Osteocyte (in vitro differentiated cells): ENCODE results near the gene TMEM161B. TPM values are rescaled to one million over a fixed set of nuclear protein-coding genes. Genes with fewer than 3 reads are reported as not detected.

Source experiments
- DNase-seq: peaks from one replicate; pipeline ENCODE4 v3.0.0; 2021; ENCODE audit warnings: mixed read lengths; ENCODE audit not compliant: unreplicated experiment; ENCODE audit errors: extremely low spot score
- H3K27ac Mint-ChIP-seq: one replicate; pipeline ENCODE4 v1.8.0; 2021; ENCODE audit warnings: mild to moderate bottlenecking, mixed read lengths; ENCODE audit not compliant: unreplicated experiment
- H3K27me3 Mint-ChIP-seq: one replicate; pipeline ENCODE4 v1.8.0; 2021; ENCODE audit warnings: mixed read lengths; ENCODE audit not compliant: unreplicated experiment
- H3K36me3 Mint-ChIP-seq: one replicate; pipeline ENCODE4 v1.8.0; 2021; ENCODE audit warnings: mixed read lengths; ENCODE audit not compliant: unreplicated experiment
- H3K4me1 Mint-ChIP-seq: one replicate; pipeline ENCODE4 v1.8.0; 2021; ENCODE audit warnings: mixed read lengths; ENCODE audit not compliant: unreplicated experiment
- H3K4me3 Mint-ChIP-seq: one replicate; pipeline ENCODE4 v1.8.0; 2021; ENCODE audit warnings: mild to moderate bottlenecking, moderate library complexity, mixed read lengths; ENCODE audit not compliant: unreplicated experiment
- H3K9me3 Mint-ChIP-seq: one replicate; pipeline ENCODE4 v1.8.0; 2021; ENCODE audit warnings: mixed read lengths; ENCODE audit not compliant: unreplicated experiment
- CTCF ChIP-seq: fragments of 200-600 bp; sonication (generic); IDR thresholded peaks from 2 replicates; pipeline ENCODE4 v1.5.0; 2021; ENCODE audit warnings: antibody characterized with exemption, mild to moderate bottlenecking, moderate library complexity
- long read RNA-seq: library from polyadenylated mRNA; unstranded; transcript quantifications from one replicate; pipeline ENCODE4 v2.0.0, GENCODE V29; 2021
- total RNA-seq: library from RNA; stranded (reverse); gene quantifications from 2 replicates; pipeline ENCODE4 v1.2.1, GENCODE V29; 2021

Gene TMEM161B
- 11.3 and 11.9 TPM in 2 replicates for total RNA-seq
- long read RNA-seq, transcript TMEM161B-201 (12 exons, 2,594 nt) = major isoform, 5 of 26 reads
- long read RNA-seq, partial matches to known transcripts = 6 of 26 reads
- long read RNA-seq, other reads (novel, unspliced or antisense) = 15 of 26 reads

DNA sequence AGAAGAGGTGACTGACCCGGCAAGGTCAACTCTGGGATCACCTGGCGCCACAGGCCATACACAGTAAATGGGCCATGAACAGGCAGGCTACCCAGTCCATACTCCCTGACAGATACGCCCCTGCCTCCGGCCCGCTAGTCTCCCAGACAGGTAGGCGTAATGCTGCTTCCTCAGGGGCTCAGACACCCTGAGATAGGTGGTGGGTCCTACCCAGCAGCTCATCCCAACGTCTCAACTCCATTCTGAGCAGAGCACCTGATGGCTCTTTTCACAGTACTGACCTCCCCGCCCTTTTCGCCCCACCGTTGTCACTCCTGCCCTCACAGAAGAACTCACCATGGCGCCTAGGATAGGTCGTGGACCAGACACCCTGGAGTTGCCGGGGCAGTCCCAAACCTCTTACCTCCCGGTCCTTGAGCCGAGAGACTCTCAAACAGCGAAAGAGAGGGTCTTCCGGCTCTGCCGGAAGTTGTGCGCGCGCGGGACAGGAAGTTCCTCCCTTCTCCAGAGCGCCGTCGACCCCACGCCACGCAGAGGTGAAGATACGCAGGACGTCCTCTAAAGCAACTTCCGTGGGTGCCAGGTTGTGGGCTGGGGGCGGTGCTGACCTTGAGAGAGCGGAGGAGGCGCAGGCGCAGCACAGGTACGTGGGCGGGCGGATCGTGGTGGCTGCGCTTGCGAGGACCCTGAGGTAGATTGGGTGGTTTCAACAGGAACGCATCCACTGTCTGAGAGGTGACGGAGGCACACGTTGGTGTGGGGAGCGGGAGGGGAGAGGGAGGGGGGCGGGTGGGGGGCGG lies at the start of gene TMEM161B:
TMEM161B (minus strand) TSS at position 461 of the 800 bp plus-strand sequence; CDS start at position 339, 122 bp downstream.
- Mint-ChIP-seq H3K4me3 (peak within 1 kb of the TSS; percentile 99), H3K36me3 (peaks cover 24% of the 10 kb centered on the region), H3K27ac (peak within 1 kb of the TSS; percentile 94), H3K27me3 (no peaks in the 10 kb centered on the region), H3K4me1 (peaks cover 29% of the 10 kb centered on the region), H3K9me3 (peaks cover 4% of the 10 kb centered on the region)
- no peak for TF ChIP-seq CTCF
- peak; percentile 90 for DNase-seq

- no peak for TF ChIP-seq CTCF
- DNase-seq = no peak
- no peak overlapping the region for H3K27ac Mint-ChIP-seq
- H3K36me3 Mint-ChIP-seq = no peaks in the 10 kb centered on the region
- no peak overlapping the region for H3K4me3 Mint-ChIP-seq
- H3K27me3 Mint-ChIP-seq = peaks cover 2% of the 10 kb centered on the region
- H3K9me3 Mint-ChIP-seq = peaks cover 24% of the 10 kb centered on the region
- H3K4me1 Mint-ChIP-seq = no peaks in the 10 kb centered on the region
Measured at GRCh38 chr5:88304356-88304755, 35.7 kb upstream of the TMEM161B start.

- H3K9me3 Mint-ChIP-seq = peaks cover 8% of the 10 kb centered on the region
- DNase-seq = no peak
- no peak for TF ChIP-seq CTCF
- no peaks in the 10 kb centered on the region for H3K36me3 Mint-ChIP-seq
- no peak overlapping the region for H3K4me3 Mint-ChIP-seq
- no peak overlapping the region for H3K27ac Mint-ChIP-seq
- H3K27me3 Mint-ChIP-seq = no peaks in the 10 kb centered on the region
- no peaks in the 10 kb centered on the region for H3K4me1 Mint-ChIP-seq
Measured at GRCh38 chr5:88298425-88298824, 29.8 kb upstream of the TMEM161B start.

DNA sequence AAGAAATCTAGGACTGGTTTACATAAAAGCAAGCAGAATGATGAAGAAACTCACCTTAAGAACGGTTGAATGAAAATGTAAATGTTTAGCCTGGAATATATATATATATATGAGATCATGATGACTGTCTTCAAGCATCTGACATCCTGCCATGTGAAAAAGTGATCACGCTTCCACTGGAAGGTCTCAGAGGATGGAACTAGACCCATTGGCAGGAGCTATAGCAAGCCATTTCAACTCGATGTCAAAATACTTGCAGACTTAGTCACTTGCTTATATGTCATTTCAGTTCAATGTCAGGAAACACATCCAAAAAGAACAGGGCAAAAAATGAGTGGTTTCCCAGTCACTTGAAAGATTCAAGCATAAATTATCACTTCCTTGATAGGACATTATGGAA lies 22.2 kb upstream of the TMEM161B start:
- H3K4me3 Mint-ChIP-seq = no peak overlapping the region
- peaks cover 8% of the 10 kb centered on the region for H3K9me3 Mint-ChIP-seq
- H3K4me1 Mint-ChIP-seq = no peaks in the 10 kb centered on the region
- no peak for TF ChIP-seq CTCF
- no peaks in the 10 kb centered on the region for H3K27me3 Mint-ChIP-seq
- DNase-seq = no peak
- peaks cover 10% of the 10 kb centered on the region for H3K36me3 Mint-ChIP-seq
- H3K27ac Mint-ChIP-seq = no peak overlapping the region

DNA sequence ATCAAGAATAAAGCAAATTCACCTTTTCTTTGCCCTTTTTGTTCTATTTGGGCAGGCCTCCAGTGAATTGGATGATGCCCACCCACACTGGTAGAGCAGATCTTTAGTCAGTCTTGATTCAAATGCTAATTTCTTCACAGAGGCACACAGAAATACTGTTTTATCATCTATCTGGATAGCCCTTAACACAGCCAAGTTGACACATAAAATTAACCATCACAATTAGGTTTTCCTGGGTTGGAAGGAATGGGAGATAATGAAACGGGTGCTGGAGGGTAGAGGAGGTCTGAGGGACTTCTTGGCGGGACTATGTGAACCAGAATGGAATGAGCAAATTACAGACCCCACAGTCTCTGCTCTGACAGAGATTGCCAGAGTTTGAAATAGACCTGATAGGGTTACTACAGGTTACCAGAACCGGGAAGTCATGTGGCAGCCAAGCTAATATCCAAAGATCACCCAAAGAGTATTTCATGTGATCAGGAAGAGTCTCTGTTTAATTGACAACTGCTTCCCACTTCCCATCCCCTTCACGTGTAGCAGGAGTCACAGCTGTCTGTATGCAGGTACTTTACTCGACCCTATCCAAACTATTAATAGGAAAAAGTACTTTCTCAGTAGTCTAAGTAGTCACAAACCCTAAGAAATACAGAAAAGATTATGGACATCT lies 20.0 kb upstream of the TMEM161B start:
- H3K9me3 Mint-ChIP-seq = no peaks in the 10 kb centered on the region
- H3K4me1 Mint-ChIP-seq = no peaks in the 10 kb centered on the region
- H3K27me3 Mint-ChIP-seq = no peaks in the 10 kb centered on the region
- no peak overlapping the region for H3K4me3 Mint-ChIP-seq
- peaks cover 10% of the 10 kb centered on the region for H3K36me3 Mint-ChIP-seq
- no peak for TF ChIP-seq CTCF
- H3K27ac Mint-ChIP-seq = no peak overlapping the region
- no peak for DNase-seq
